PC-3 (cell line): ENCODE measurements around the gene CNTFR. TPM values are rescaled to one million over a fixed set of nuclear protein-coding genes. Genes with fewer than 3 reads are reported as not detected.

Source experiments
- ATAC-seq: fragments of 200-7000 bp; cut with Tn5 transposase; 2 replicates; pipeline ENCODE4 v1.9.1; 2020; ENCODE audit warnings: mild to moderate bottlenecking, moderate library complexity
- BruUV-seq: library from RNA; stranded (reverse); fragments of 400-500 nt; replicated peaks from 2 replicates; lab custom pipeline; 2021; lab: Mats Ljungman, UMichigan
- CTCF ChIA-PET: fragments of 300-600 bp; sonication (Branson Sonifier 250); formaldehyde crosslinking; loops from one replicate; lab custom pipeline; 2022; ENCODE audit warnings: antibody characterized with exemption; lab: Charles Lee
- POLR2A ChIA-PET: fragments of 300-600 bp; sonication (Branson Sonifier 250); formaldehyde crosslinking; loops from one replicate; lab custom pipeline; 2022; ENCODE audit warnings: antibody characterized with exemption; ENCODE audit not compliant: unreplicated experiment; lab: Charles Lee
- DNase-seq: peaks from one replicate; pipeline ENCODE4 v3.0.0-alpha.2; 2015
- H2AFZ ChIP-seq: fragments of 300-600 bp; sonication (generic); 2 replicates; pipeline ENCODE4 v1.6.0; 2016; ENCODE audit warnings: antibody characterized with exemption, low read length
- H3F3A ChIP-seq: fragments of 300-600 bp; sonication (generic); one replicate; pipeline ENCODE4 v1.6.0; 2017; ENCODE audit warnings: antibody characterized with exemption, low read length, control low read depth, mild to moderate bottlenecking; ENCODE audit not compliant: unreplicated experiment
- H3K27ac ChIP-seq: fragments of 300-600 bp; sonication (generic); 2 replicates; pipeline ENCODE4 v1.5.1; 2016; ENCODE audit warnings: mild to moderate bottlenecking, low read length
- H3K27me3 ChIP-seq: fragments of 300-600 bp; sonication (generic); 2 replicates; pipeline ENCODE4 v1.6.1; 2016; ENCODE audit warnings: low read length, mixed read lengths
- H3K36me3 ChIP-seq: fragments of 300-600 bp; sonication (generic); 2 replicates; pipeline ENCODE4 v1.6.1; 2016; ENCODE audit warnings: low read depth, mixed run types, low read length, mixed read lengths
- H3K4me1 ChIP-seq: fragments of 300-600 bp; sonication (generic); 2 replicates; pipeline ENCODE4 v1.5.1; 2016; ENCODE audit warnings: low read length; ENCODE audit not compliant: insufficient read depth
- H3K4me2 ChIP-seq: fragments of 300-600 bp; sonication (generic); 2 replicates; pipeline ENCODE4 v1.6.0; 2016; ENCODE audit warnings: low read length
- H3K4me3 ChIP-seq: fragments of 300-600 bp; sonication (generic); 2 replicates; pipeline ENCODE4 v1.5.1; 2016; ENCODE audit warnings: mild to moderate bottlenecking, low read length, mixed read lengths
- H3K79me2 ChIP-seq: fragments of 300-600 bp; sonication (generic); 2 replicates; pipeline ENCODE4 v1.6.1; 2017; ENCODE audit warnings: low read length, mixed read lengths
- H3K9ac ChIP-seq: fragments of 300-600 bp; sonication (generic); 2 replicates; pipeline ENCODE4 v1.6.0; 2016; ENCODE audit warnings: mild to moderate bottlenecking, low read length
- H3K9me2 ChIP-seq: fragments of 300-600 bp; sonication (generic); replicated peaks from 2 replicates; pipeline ENCODE4 v1.6.1; 2016; ENCODE audit warnings: mixed run types, low read length, mixed read lengths
- H3K9me3 ChIP-seq: fragments of 300-600 bp; sonication (generic); 2 replicates; pipeline ENCODE4 v1.6.1; 2016; ENCODE audit warnings: low read length, mixed read lengths
- H4K20me1 ChIP-seq: fragments of 300-600 bp; sonication (generic); 2 replicates; pipeline ENCODE4 v1.6.1; 2016; ENCODE audit warnings: low read length, mixed read lengths
- EZH2 ChIP-seq: fragments of 300-600 bp; sonication (generic); IDR thresholded peaks from one replicate; pipeline ENCODE4 v1.6.1; 2017; ENCODE audit warnings: antibody characterized with exemption, mild to moderate bottlenecking, low read length; ENCODE audit not compliant: unreplicated experiment
- EZH2phosphoT487 ChIP-seq: fragments of 300-600 bp; sonication (generic); IDR thresholded peaks from 2 replicates; pipeline ENCODE4 v1.6.1; 2018; ENCODE audit warnings: mild to moderate bottlenecking, antibody characterized with exemption, low read length, borderline replicate concordance
- intact Hi-C: fragments of 100-400 bp; cut with micrococcal nuclease; formaldehyde crosslinking; loops from 2 replicates; pipeline ENCODE4 v1.9.0; 2023
- total RNA-seq: library from RNA; depleted of rRNA; stranded (reverse); fragments of >200 nt; gene quantifications from 2 replicates; pipeline ENCODE4 v1.2.3, GENCODE V29; 2014
- TF ChIP-seq, protein P1 (sequence below): fragments of 300-600 bp; sonication (generic); conservative IDR thresholded peaks from 2 replicates; pipeline ENCODE4 v1.5.1; 2017; ENCODE audit warnings: antibody characterized with exemption, low read depth, mild to moderate bottlenecking, low read length

CNTFR gene
- total RNA-seq, 1 experiment from 2014 or later: not detected

DNA sequence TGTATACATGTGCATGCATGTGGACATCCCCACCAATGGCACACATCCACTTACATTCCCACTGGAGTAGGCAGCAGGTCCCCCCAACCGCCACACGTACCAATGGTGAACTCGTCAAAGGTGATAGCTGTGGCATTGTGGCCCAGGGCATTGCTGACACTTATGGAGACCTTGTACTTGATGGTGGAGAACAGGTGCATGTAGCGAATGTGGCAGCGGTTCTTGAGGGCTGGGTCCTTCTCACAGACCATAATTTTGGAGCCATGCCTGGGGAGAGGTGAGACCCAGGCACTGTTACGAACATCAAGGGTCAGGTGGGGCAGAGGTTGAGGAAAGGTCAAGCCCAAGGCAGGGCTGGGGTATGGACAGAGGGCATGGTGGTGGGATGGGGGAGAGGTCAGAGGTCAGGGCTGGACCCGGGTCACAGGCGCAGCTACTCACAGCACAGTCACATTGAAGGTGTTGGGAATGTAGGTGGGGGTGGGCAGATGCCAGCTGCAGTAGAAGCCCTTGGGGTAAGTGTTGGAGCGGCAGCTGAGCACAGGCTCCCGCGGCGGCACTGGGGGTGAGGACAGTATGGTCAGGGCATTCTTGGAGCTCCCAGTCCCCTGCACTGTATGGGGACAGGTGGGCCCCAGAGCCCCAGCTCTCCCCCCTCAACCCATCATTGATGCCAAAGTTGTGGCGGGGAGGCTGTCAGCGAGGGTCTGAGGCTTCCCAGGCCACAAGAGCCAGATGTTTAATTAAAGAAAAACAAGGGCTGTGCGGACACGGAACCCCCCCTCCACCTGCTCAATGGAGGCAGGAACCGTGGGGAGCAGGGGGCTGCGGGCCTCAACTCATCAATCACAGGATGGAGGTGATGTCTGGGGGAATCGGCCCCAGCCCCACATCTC, 31.9 kb downstream of the CNTFR start:
- no peaks in the 10 kb centered on the region for H4K20me1 ChIP-seq
- no peak for DNase-seq
- H3K9me2 ChIP-seq: no peaks in the 10 kb centered on the region
- no peaks in the 10 kb centered on the region for H3K9me3 ChIP-seq
- no peak overlapping the region for H3K9ac ChIP-seq
- H3K4me2 ChIP-seq: no peak overlapping the region
- H2AFZ ChIP-seq: no peak overlapping the region
- intact Hi-C loops: no loop called here
- no peaks in the 10 kb centered on the region for H3F3A ChIP-seq
- H3K27me3 ChIP-seq: no peaks in the 10 kb centered on the region
- ATAC-seq: no peak
- POLR2A ChIA-PET: no interaction called here
- no peak overlapping the region for H3K27ac ChIP-seq
- no peak overlapping the region for H3K4me3 ChIP-seq
- BruUV-seq: no TSS peak
- TF ChIP-seq EZH2: no peak
- TF ChIP-seq, protein P1, sequence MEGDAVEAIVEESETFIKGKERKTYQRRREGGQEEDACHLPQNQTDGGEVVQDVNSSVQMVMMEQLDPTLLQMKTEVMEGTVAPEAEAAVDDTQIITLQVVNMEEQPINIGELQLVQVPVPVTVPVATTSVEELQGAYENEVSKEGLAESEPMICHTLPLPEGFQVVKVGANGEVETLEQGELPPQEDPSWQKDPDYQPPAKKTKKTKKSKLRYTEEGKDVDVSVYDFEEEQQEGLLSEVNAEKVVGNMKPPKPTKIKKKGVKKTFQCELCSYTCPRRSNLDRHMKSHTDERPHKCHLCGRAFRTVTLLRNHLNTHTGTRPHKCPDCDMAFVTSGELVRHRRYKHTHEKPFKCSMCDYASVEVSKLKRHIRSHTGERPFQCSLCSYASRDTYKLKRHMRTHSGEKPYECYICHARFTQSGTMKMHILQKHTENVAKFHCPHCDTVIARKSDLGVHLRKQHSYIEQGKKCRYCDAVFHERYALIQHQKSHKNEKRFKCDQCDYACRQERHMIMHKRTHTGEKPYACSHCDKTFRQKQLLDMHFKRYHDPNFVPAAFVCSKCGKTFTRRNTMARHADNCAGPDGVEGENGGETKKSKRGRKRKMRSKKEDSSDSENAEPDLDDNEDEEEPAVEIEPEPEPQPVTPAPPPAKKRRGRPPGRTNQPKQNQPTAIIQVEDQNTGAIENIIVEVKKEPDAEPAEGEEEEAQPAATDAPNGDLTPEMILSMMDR: no peak
- no peak for TF ChIP-seq EZH2phosphoT487
- H3K36me3 ChIP-seq: no peaks in the 10 kb centered on the region
- CTCF ChIA-PET: no interaction called here
- no peaks in the 10 kb centered on the region for H3K4me1 ChIP-seq
- no peaks in the 10 kb centered on the region for H3K79me2 ChIP-seq

DNA sequence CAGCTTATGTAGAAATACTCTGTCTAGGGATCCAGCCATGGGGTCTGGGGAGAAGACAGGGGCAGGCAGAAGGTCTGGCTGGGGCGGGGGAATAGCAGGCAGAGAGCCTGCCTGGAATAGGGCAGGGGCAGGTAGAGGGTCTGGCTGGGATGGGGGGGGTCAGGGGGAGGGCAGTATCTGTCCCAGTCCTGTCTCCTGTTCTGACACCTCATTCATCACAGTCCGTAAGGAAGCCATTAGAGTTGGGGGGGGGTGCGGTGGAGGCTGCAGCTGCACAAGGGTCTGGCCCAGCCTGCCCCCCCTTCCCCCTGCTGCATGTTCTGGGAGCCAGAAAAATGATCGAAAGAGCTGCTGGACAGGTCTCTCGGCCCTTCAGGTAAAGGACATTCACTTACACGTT, 32.6 kb downstream of the CNTFR start:
- H3K27ac ChIP-seq: no peak overlapping the region

More for the DNA sequence above, 32.6 kb downstream of the CNTFR start:
- no TSS peak for BruUV-seq
- H3K4me2 ChIP-seq: no peak overlapping the region
- no peak for TF ChIP-seq EZH2
- no peak for TF ChIP-seq EZH2phosphoT487
- TF ChIP-seq, protein P1: no peak
- H3K36me3 ChIP-seq: no peaks in the 10 kb centered on the region
- POLR2A ChIA-PET: no interaction called here
- CTCF ChIA-PET: no interaction called here
- H3K4me3 ChIP-seq: no peak overlapping the region
- H3K4me1 ChIP-seq: no peaks in the 10 kb centered on the region
- H3K9me3 ChIP-seq: no peaks in the 10 kb centered on the region
- H3K9ac ChIP-seq: no peak overlapping the region
- ATAC-seq (no peak), DNase-seq (no peak)
- H3F3A ChIP-seq: no peaks in the 10 kb centered on the region
- no peaks in the 10 kb centered on the region for H3K27me3 ChIP-seq
- H3K9me2 ChIP-seq: no peaks in the 10 kb centered on the region
- no peak overlapping the region for H2AFZ ChIP-seq
- no peaks in the 10 kb centered on the region for H3K79me2 ChIP-seq
- intact Hi-C loops: no loop called here
- H4K20me1 ChIP-seq: no peaks in the 10 kb centered on the region
